H1 (cell line): ENCODE results near the gene RNF114. TPM values are rescaled to one million over a fixed set of nuclear protein-coding genes. Genes with fewer than 3 reads are reported as not detected.
A peak's percentile ranks its signal among the peaks of the same experiment; 100 is the strongest.

Experiments used
- CTCF ChIA-PET: fragments of 300-600 bp; sonication (Branson Sonifier 250); formaldehyde crosslinking; loops from one replicate; lab custom pipeline; 2021; ENCODE audit not compliant: partially characterized antibody; lab: Charles Lee
- POLR2A ChIA-PET: fragments of 300-600 bp; sonication (Branson Sonifier 250); formaldehyde crosslinking; loops from one replicate; lab custom pipeline; 2021; ENCODE audit warnings: inconsistent platforms; ENCODE audit not compliant: partially characterized antibody; lab: Charles Lee
- DNase-seq, 2 experiments: peaks; one replicate each; pipeline versions ENCODE4 v3.0.0 to v3.0.0-alpha.2; 2010 to 2022; ENCODE audit warnings: low spot score in 2 of 2, low read depth in 1 of 2, mixed read lengths in 1 of 2
- FAIRE-seq: peaks from 2 replicates; lab custom pipeline; 2011; peaks lifted over from hg19 to GRCh38; lab: Jason Lieb, UNC
- H2AFZ ChIP-seq: 2 replicates; pipeline ENCODE4 v1.8.1; 2012; ENCODE audit warnings: low read length, inconsistent platforms
- H2AK5ac ChIP-seq: 2 replicates; pipeline ENCODE4 v1.6.1; 2013; ENCODE audit warnings: low read depth, low read length
- H2BK120ac ChIP-seq: replicated peaks from 2 replicates; pipeline ENCODE3; 2013; ENCODE audit warnings: low read depth, low read length, inconsistent platforms
- H2BK12ac ChIP-seq: 2 replicates; pipeline ENCODE4 v1.6.1; 2013; ENCODE audit warnings: low read depth, low read length
- H2BK15ac ChIP-seq: 2 replicates; pipeline ENCODE4 v1.6.1; 2013; ENCODE audit warnings: low read length
- H2BK20ac ChIP-seq: 2 replicates; pipeline ENCODE4 v1.6.1; 2013; ENCODE audit warnings: low read length
- H2BK5ac ChIP-seq: 2 replicates; pipeline ENCODE4 v1.6.1; 2013; ENCODE audit warnings: low read depth, low read length
- H3K14ac ChIP-seq: 2 replicates; pipeline ENCODE4 v1.6.1; 2013; ENCODE audit warnings: inconsistent platforms; ENCODE audit not compliant: insufficient read length
- H3K18ac ChIP-seq: 2 replicates; pipeline ENCODE4 v1.6.1; 2013; ENCODE audit warnings: low read length; ENCODE audit errors: extremely low read depth
- H3K23ac ChIP-seq: 2 replicates; pipeline ENCODE4 v1.6.1; 2013; ENCODE audit warnings: inconsistent platforms; ENCODE audit not compliant: insufficient read length
- H3K23me2 ChIP-seq: 2 replicates; pipeline ENCODE4 v1.6.1; 2013; ENCODE audit warnings: low read depth, low read length
- H3K27ac ChIP-seq: 2 replicates; pipeline ENCODE4 v1.6.1; 2011; ENCODE audit warnings: low read depth, low read length, inconsistent platforms
- H3K27me3 ChIP-seq, 4 experiments: replicated peaks in 1 of 4; 1 replicate in 1 of 4; 2 replicates in 3 of 4; pipeline versions ENCODE4 v1.6.1 to v1.8.1; 2011 to 2013; ENCODE audit warnings: low read length in 3 of 4, mild to moderate bottlenecking in 3 of 4, inconsistent platforms in 2 of 4, mixed read lengths in 2 of 4, moderate library complexity in 1 of 4; ENCODE audit not compliant: control insufficient read depth in 3 of 4, insufficient read depth in 3 of 4; ENCODE audit errors: extremely low read depth in 1 of 4
- H3K36me3 ChIP-seq, 4 experiments: 2 replicates each; pipeline versions ENCODE4 v1.6.1 to v1.8.1; 2011 to 2013; ENCODE audit warnings: mild to moderate bottlenecking in 4 of 4, low read length in 3 of 4, moderate library complexity in 2 of 4, control low read depth in 1 of 4, inconsistent platforms in 1 of 4; ENCODE audit not compliant: insufficient read depth in 4 of 4, control insufficient read depth in 2 of 4
- H3K4ac ChIP-seq: replicated peaks from 2 replicates; pipeline ENCODE3; 2013; ENCODE audit warnings: low read length, low read depth, mixed read lengths, inconsistent platforms; ENCODE audit not compliant: insufficient read length
- H3K4me1 ChIP-seq, 4 experiments: replicated peaks in 1 of 4; 1 replicate in 1 of 4; 2 replicates in 3 of 4; pipeline versions ENCODE4 v1.6.1 to v1.8.1; 2011 to 2013; ENCODE audit warnings: low read length in 3 of 4, inconsistent platforms in 2 of 4, mixed read lengths in 1 of 4; ENCODE audit not compliant: insufficient read depth in 4 of 4, control insufficient read depth in 3 of 4
- H3K4me2 ChIP-seq, 2 experiments: 2 replicates each; pipeline versions ENCODE4 v1.6.1 to v1.8.1; 2011 to 2013; ENCODE audit warnings: low read depth in 2 of 2, low read length in 2 of 2, control low read depth in 1 of 2, inconsistent platforms in 1 of 2, mild to moderate bottlenecking in 1 of 2; ENCODE audit not compliant: insufficient read depth in 1 of 2
- H3K4me3 ChIP-seq, 4 experiments: fragments of 200-600, 300-600 bp in 1 of 4; sonication (generic), shearing (Covaris generic), sonication (Bioruptor Twin) in 1 of 4; 2 replicates each; pipeline versions ENCODE4 v1.5.1 to v1.8.1; 2011 to 2016; ENCODE audit warnings: low read length in 4 of 4, low read depth in 3 of 4, control low read depth in 2 of 4, inconsistent platforms in 2 of 4, mild to moderate bottlenecking in 2 of 4, mixed read lengths in 1 of 4, moderate library complexity in 1 of 4; ENCODE audit not compliant: insufficient read depth in 2 of 4; ENCODE audit errors: extremely low read depth in 1 of 4
- H3K56ac ChIP-seq: replicated peaks from 2 replicates; pipeline ENCODE3; 2013; ENCODE audit warnings: low read depth, mild to moderate bottlenecking, mixed read lengths, low read length, inconsistent platforms; ENCODE audit not compliant: insufficient read length
- H3K79me1 ChIP-seq: 2 replicates; pipeline ENCODE4 v1.6.1; 2013; ENCODE audit warnings: low read depth, low read length, control low read depth
- H3K79me2 ChIP-seq, 2 experiments: 2 replicates each; pipeline versions ENCODE4 v1.6.1 to v1.8.1; 2012 to 2013; ENCODE audit warnings: low read length in 2 of 2, mild to moderate bottlenecking in 2 of 2, inconsistent platforms in 1 of 2; ENCODE audit not compliant: insufficient read depth in 2 of 2, control insufficient read depth in 1 of 2
- H3K9ac ChIP-seq, 4 experiments: replicated peaks in 1 of 4; 1 replicate in 1 of 4; 2 replicates in 3 of 4; pipeline versions ENCODE4 v1.6.1 to v1.8.1; 2011 to 2013; ENCODE audit warnings: low read depth in 3 of 4, low read length in 3 of 4, control low read depth in 2 of 4, mild to moderate bottlenecking in 2 of 4, moderate library complexity in 2 of 4, inconsistent platforms in 1 of 4; ENCODE audit errors: extremely low read depth in 1 of 4
- H3K9me3 ChIP-seq, 2 experiments: 2 replicates each; pipeline versions ENCODE4 v1.6.1 to v1.8.1; 2012 to 2013; ENCODE audit warnings: mild to moderate bottlenecking in 2 of 2, moderate library complexity in 2 of 2, control low read depth in 1 of 2, inconsistent platforms in 1 of 2, low read depth in 1 of 2, low read length in 1 of 2, mixed read lengths in 1 of 2; ENCODE audit not compliant: insufficient read depth in 2 of 2
- H4K20me1 ChIP-seq, 2 experiments: replicated peaks in 1 of 2; 2 replicates each; pipeline versions ENCODE3 to v1.8.1; 2011 to 2013; ENCODE audit warnings: inconsistent platforms in 2 of 2, low read length in 2 of 2, mild to moderate bottlenecking in 1 of 2; ENCODE audit not compliant: insufficient read depth in 2 of 2, control insufficient read depth in 1 of 2
- H4K5ac ChIP-seq: 2 replicates; pipeline ENCODE4 v1.6.1; 2013; ENCODE audit warnings: low read length, low read depth, mixed read lengths, inconsistent platforms; ENCODE audit not compliant: insufficient read length
- H4K8ac ChIP-seq: 2 replicates; pipeline ENCODE4 v1.8.0; 2013; ENCODE audit warnings: mild to moderate bottlenecking, moderate library complexity, low read length, inconsistent platforms; ENCODE audit not compliant: insufficient read depth; ENCODE audit errors: extremely low read depth
- H4K91ac ChIP-seq: replicated peaks from 2 replicates; pipeline ENCODE3; 2013; ENCODE audit warnings: low read length, mixed read lengths, inconsistent platforms; ENCODE audit not compliant: insufficient read length
- CREB1 ChIP-seq: IDR thresholded peaks from 2 replicates; pipeline ENCODE4 v1.6.1; 2012; ENCODE audit warnings: inconsistent platforms
- E2F6 ChIP-seq: IDR thresholded peaks from 2 replicates; pipeline ENCODE4 v1.6.1; 2012; ENCODE audit warnings: inconsistent platforms
- EP300 ChIP-seq, 2 experiments: IDR thresholded peaks; 1 replicate in 1 of 2; 2 replicates in 1 of 2; pipeline ENCODE4 v1.6.1; 2011 to 2012; ENCODE audit warnings: low read depth in 2 of 2, low read length in 2 of 2, mild to moderate bottlenecking in 2 of 2, borderline replicate concordance in 1 of 2, inconsistent platforms in 1 of 2, moderate library complexity in 1 of 2
- FOSL1 ChIP-seq: IDR thresholded peaks from 2 replicates; pipeline ENCODE4 v1.6.1; 2011; ENCODE audit warnings: mild to moderate bottlenecking, low read depth, low read length, moderate library complexity; ENCODE audit not compliant: insufficient read depth
- HDAC6 ChIP-seq: IDR thresholded peaks from one replicate; pipeline ENCODE4 v1.7.1; 2012; ENCODE audit warnings: low read depth, mild to moderate bottlenecking, inconsistent platforms, low read length, moderate library complexity
- JUND ChIP-seq: IDR thresholded peaks from 2 replicates; pipeline ENCODE4 v1.6.1; 2011; ENCODE audit warnings: mild to moderate bottlenecking, improper control_type of control experiment, low read length
- MAFK ChIP-seq: IDR thresholded peaks from 2 replicates; pipeline ENCODE4 v1.6.1; 2012; ENCODE audit warnings: low read depth, mild to moderate bottlenecking, improper control_type of control experiment, low read length
- POLR2AphosphoS5 ChIP-seq: IDR thresholded peaks from 2 replicates; pipeline ENCODE4 v1.6.1; 2011; ENCODE audit warnings: low read depth, low read length
- SP2 ChIP-seq: IDR thresholded peaks from 2 replicates; pipeline ENCODE4 v1.6.1; 2012; ENCODE audit warnings: mild to moderate bottlenecking, low read length, inconsistent platforms
- USF2 ChIP-seq: IDR thresholded peaks from 2 replicates; pipeline ENCODE4 v1.6.1; 2011; ENCODE audit warnings: low read length, improper control_type of control experiment
- YY1 ChIP-seq: IDR thresholded peaks from 2 replicates; pipeline ENCODE4 v1.6.1; 2011; ENCODE audit warnings: low read depth, mild to moderate bottlenecking, low read length
- WGBS, 2 experiments: shearing (Covaris generic) in 1 of 2; methylation state at CpG; one replicate each; pipeline versions ENCODE4 v1.1.6 to v1.1.7; 2013 to 2015; ENCODE audit warnings: low lambda C conversion rate in 2 of 2, mixed read lengths in 2 of 2, inconsistent platforms in 1 of 2, low coverage in 1 of 2, missing lambda C conversion rate in 1 of 2; ENCODE audit not compliant: insufficient replicate concordance in 2 of 2, insufficient coverage in 1 of 2, insufficient read length in 1 of 2; ENCODE audit errors: extremely low coverage in 1 of 2, missing lambda C conversion rate in 1 of 2; 5-methylcytosine and 5-hydroxymethylcytosine counted together
- polyA plus RNA-seq, 7 experiments: library from polyadenylated mRNA; depleted of rRNA in 3 of 7; stranded (reverse) in 5 of 7; unstranded in 2 of 7; fragments of >200 nt in 5 of 7; fragments of 200-250 nt in 2 of 7; gene quantifications; 1 replicate in 5 of 7; 2 replicates in 1 of 7; 4 replicates in 1 of 7; pipeline versions ENCODE4 v1.2.1 to v1.2.3, GENCODE V29; 2011 to 2013; ENCODE audit warnings: missing spikeins in 2 of 7, mixed read lengths in 2 of 7
- total RNA-seq: library from RNA; stranded (reverse); fragmentation: NEBNext Ultra II Directional; extraction: Animal tissue kit (Norgen Biotek cat#: 25700); gene quantifications from 2 replicates; pipeline ENCODE4 v1.2.1, GENCODE V29; 2021

RNF114 gene
- total and polyA plus RNA-seq, 2 of the 8 experiments (the other 6 are each of a cell fraction or from before 2014, with no cell fraction given): 81.7 to 89.9 TPM

GRCh38 chr20:49983848-49984408 lies 47.7 kb downstream of the RNF114 start:
- Histone ChIP-seq H2BK20ac (0 out of 2 replicates have a peak overlapping the region, but pooled peaks have one; percentile 34), H2AFZ (no peak overlapping the region), H3K79me1 (peaks cover 2% of the 10 kb centered on the region; the same call in 1 of the 2 replicates), H3K4me1 (peaks cover 11 to 52% (median 36%) of the 10 kb centered on the region in 4 experiments), H2BK12ac (no peak overlapping the region), H3K27me3 (peaks cover 0 to 17% (median 15%) of the 10 kb centered on the region in 4 experiments; a peak in 6 of 7 replicates), H3K23me2 (peaks cover 12% of the 10 kb centered on the region), H3K4ac (no peak overlapping the region), H2BK15ac (no peak overlapping the region; the same call in 1 of the 2 replicates), H3K9ac (no peak overlapping the region; a peak in 1 of 7 replicates), H2BK5ac (peak overlapping the region; percentile 52; the same call in 1 of the 2 replicates), H2AK5ac (no peak overlapping the region; the same call in 1 of the 2 replicates), H3K23ac (no peak overlapping the region), H3K27ac (no peak overlapping the region), H3K36me3 (peaks cover 0 to 25% (median 0%) of the 10 kb centered on the region in 4 experiments; a peak in 1 of 8 replicates), H3K4me3 (peak overlapping the region in 3 of 4 experiments; percentile 60 to 93 (median 67); a peak in 4 of 8 replicates), H4K8ac (no peak overlapping the region), H3K9me3 (no peaks in the 10 kb centered on the region), H4K20me1 (peaks cover 2 to 4% of the 10 kb centered on the region in 2 experiments), H4K91ac (no peak overlapping the region), H3K18ac (no peak overlapping the region; the same call in 1 of the 2 replicates), H3K79me2 (peaks cover 0 to 8% of the 10 kb centered on the region in 2 experiments; a peak in 2 of 4 replicates), H2BK120ac (no peak overlapping the region), H3K14ac (no peak overlapping the region), H3K56ac (no peak overlapping the region), H4K5ac (no peak overlapping the region), H3K4me2 (peak overlapping the region; percentile 78 to 100)
- ChIA-PET CTCF (interaction anchor here (0.6 to 21.7 kb wide), 7 partner anchors 18 to 195 kb away, joined by 3 to 514 read pairs (median 3); no protein-coding TSS in a partner anchor), POLR2A (interaction anchor here (0.5 to 15.6 kb wide), 23 partner anchors 8 to 1166 kb away, joined by 3 to 287 read pairs (median 4); partner anchors contain the start of gene PEDS1)
- no peak for DNase-seq
- no peak for FAIRE-seq
- 88% methylated on average over 18 of the region's 18 CpGs; no CpG with 5 or more reads in 1 of the 2 experiments for WGBS, 2 experiments
- TF ChIP-seq HDAC6 (no peak), USF2 (no peak), SP2 (no peak), MAFK (no peak), JUND (no peak), POLR2AphosphoS5 (no peak), YY1 (no peak), E2F6 (no peak), FOSL1 (no peak), CREB1 (no peak), EP300 (IDR thresholded peaks at IDR 0.05; ENCODE audit: borderline replicate concordance in 1 of 2, low read depth in 2 of 2, low read length in 2 of 2) (no peak)
